ENCODE data around the gene RBPMS2. TPM values are rescaled to one million over a fixed set of nuclear protein-coding genes. Genes with fewer than 3 reads are reported as not detected.
"Not testable (repeated sequence)": the region's sequence is repeated elsewhere in the genome, so short reads cannot be mapped to it uniquely, and the experiment has no call there.

RBPMS2 gene
- polyA plus RNA-seq, 2 of the 4 experiments (the other 2 are of a cell fraction): 3.0 to 8.7 TPM

GRCh38 chr15:64816452-64816851 is 41.1 kb upstream of the RBPMS2 start:
- WGBS (ENCODE audit: missing lambda C conversion rate): 92% methylated on average over 7 of the region's 13 CpGs
- Histone ChIP-seq H3K27ac (no peak overlapping the region), H3K9me3 (no peaks in the 10 kb centered on the region), H3K4me1 (0 out of 3 replicates have a peak, but pooled peaks cover 3% of the 10 kb centered on the region), H3K4me3 (no peak overlapping the region), H3K4me2 (no peak overlapping the region)
- no peak for FAIRE-seq
- no peak for TF ChIP-seq JUNB (IDR thresholded peaks at IDR 0.05)
- TF ChIP-seq BHLHE40 (IDR thresholded peaks at IDR 0.05; ENCODE audit: low read depth, low read length): no peak
- no peak for TF ChIP-seq EHMT2 (IDR thresholded peaks at IDR 0.05; ENCODE audit: low read depth)
- TF ChIP-seq CBX8 (IDR thresholded peaks at IDR 0.05): no peak
- no peak for TF ChIP-seq BCL3 (IDR thresholded peaks at IDR 0.05)
- no peak for TF ChIP-seq HOXB5 (CRISPR knock-in tag; IDR thresholded peaks at IDR 0.05)
- no peak for TF ChIP-seq HOXA7 (CRISPR knock-in tag; IDR thresholded peaks at IDR 0.05)
- no peak for TF ChIP-seq KDM5A (IDR thresholded peaks at IDR 0.05)
- no peak for TF ChIP-seq CBX2 (IDR thresholded peaks at IDR 0.05; ENCODE audit: borderline replicate concordance, low read depth)
- no peak for TF ChIP-seq GATA3 (IDR thresholded peaks at IDR 0.05; ENCODE audit: borderline replicate concordance)
- no peak for TF ChIP-seq RCOR1 (IDR thresholded peaks at IDR 0.05; ENCODE audit: low read depth, low read length)
- no peak for TF ChIP-seq EP300 (IDR thresholded peaks at IDR 0.05)
- no peak for DNase-seq (ENCODE audit: low read depth in 1 of 2, low spot score in 1 of 2)
- no peak for ATAC-seq
- ChIA-PET POLR2A (no interaction called here), CTCF (interaction anchor here (0.9 to 25.0 kb wide), 6 partner anchors 14 to 130 kb away, joined by 3 to 962 read pairs (median 3); no protein-coding TSS in a partner anchor)

GRCh38 chr15:64814965-64815364 is 39.6 kb upstream of the RBPMS2 start:
- POLR2A ChIA-PET; ATAC-seq; DNase-seq (ENCODE audit: low read depth in 1 of 2, low spot score in 1 of 2); H3K27ac ChIP-seq; H3K4me3 ChIP-seq; H3K4me2 ChIP-seq; H3K4me1 ChIP-seq; FAIRE-seq; H3K9me3 ChIP-seq: not testable (repeated sequence)
- CTCF ChIA-PET: interaction anchor here (1.0 to 25.0 kb wide), 4 partner anchors 11 to 128 kb away, joined by 3 to 962 read pairs (median 5); no protein-coding TSS in a partner anchor
- WGBS (ENCODE audit: missing lambda C conversion rate): 87% methylated on average over 4 of the region's 4 CpGs
- peak in 1 of 2 experiments; percentile 63; a peak in 2 of 4 replicates for TF ChIP-seq CEBPB (IDR thresholded peaks at IDR 0.05)

- FAIRE-seq, ATAC-seq: not testable (repeated sequence)
- CTCF ChIA-PET: interaction anchor here (1.0 to 25.0 kb wide), 6 partner anchors 10 to 97 kb away, joined by 3 to 962 read pairs (median 4); no protein-coding TSS in a partner anchor
These were observed 38.9 kb upstream of the RBPMS2 start for GRCh38 chr15:64814283-64814682.

GRCh38 chr15:64813075-64813474 is 37.7 kb upstream of the RBPMS2 start:
- ChIA-PET POLR2A (no interaction called here), CTCF (interaction anchor here (0.5 to 25.0 kb wide), 9 partner anchors 8 to 129 kb away, joined by 3 to 962 read pairs (median 6); no protein-coding TSS in a partner anchor)
- H3K27ac ChIP-seq: no peak overlapping the region
- H3K9me3 ChIP-seq: no peaks in the 10 kb centered on the region
- no peak overlapping the region for H3K4me2 ChIP-seq
- WGBS (ENCODE audit: missing lambda C conversion rate): 83% methylated on average over 6 of the region's 6 CpGs
- H3K4me1 ChIP-seq: 0 out of 3 replicates have a peak, but pooled peaks cover 3% of the 10 kb centered on the region
- no peak overlapping the region for H3K4me3 ChIP-seq
- DNase-seq (ENCODE audit: low read depth in 1 of 2, low spot score in 1 of 2): peak in 1 of 2 experiments; percentile 39
- no peak for ATAC-seq
- FAIRE-seq: no peak
- TF ChIP-seq HDAC2 (IDR thresholded peaks at IDR 0.05) (no peak), HMGXB4 (CRISPR knock-in tag; IDR thresholded peaks at IDR 0.05; ENCODE audit: borderline replicate concordance) (no peak), NFE2L2 (conservative IDR thresholded peaks at IDR 0.05; ENCODE audit: low read length) (no peak), BCL3 (IDR thresholded peaks at IDR 0.05) (no peak), RFX5 (IDR thresholded peaks at IDR 0.05) (no peak), HOXB5 (CRISPR knock-in tag; IDR thresholded peaks at IDR 0.05) (no peak), JUN (IDR thresholded peaks at IDR 0.05) (no peak), JUNB (IDR thresholded peaks at IDR 0.05) (no peak), MAX (IDR thresholded peaks at IDR 0.05) (no peak), CBX2 (IDR thresholded peaks at IDR 0.05; ENCODE audit: borderline replicate concordance, low read depth) (no peak)

More at GRCh38 chr15:64814283-64814682, 38.9 kb upstream of the RBPMS2 start:
- POLR2A ChIA-PET; DNase-seq (ENCODE audit: low read depth in 1 of 2, low spot score in 1 of 2); H3K27ac ChIP-seq; H3K9me3 ChIP-seq; H3K4me3 ChIP-seq; H3K4me2 ChIP-seq; H3K4me1 ChIP-seq: not testable (repeated sequence)
- 95% methylated on average over 8 of the region's 8 CpGs for WGBS (ENCODE audit: missing lambda C conversion rate)
